CD14-positive monocyte (primary cell): ENCODE data around the gene THAP3. TPM values are rescaled to one million over a fixed set of nuclear protein-coding genes. Genes with fewer than 3 reads are reported as not detected.

Experiments
- DNase-seq, 3 donors: peaks; one replicate each; pipeline ENCODE4 v3.0.0-alpha.2; 2011 to 2022
- H2AFZ ChIP-seq: 2 replicates; pipeline ENCODE4 v1.6.0; 2012; ENCODE audit warnings: mild to moderate bottlenecking, low read depth, low read length, inconsistent platforms; ENCODE audit not compliant: insufficient read depth, poor library complexity, severe bottlenecking
- H3K27ac ChIP-seq, 2 donors: 1 replicate in 1 of 2; 2 replicates in 1 of 2; pipeline ENCODE4 v1.5.1; 2012 to 2013; ENCODE audit warnings: low read length in 2 of 2, control low read depth in 1 of 2, inconsistent platforms in 1 of 2, low read depth in 1 of 2, mild to moderate bottlenecking in 1 of 2
- H3K27me3 ChIP-seq, 2 donors: one replicate each; pipeline versions ENCODE4 v1.6.0 to v1.6.1; 2011 to 2013; ENCODE audit warnings: low read length in 2 of 2; ENCODE audit not compliant: control insufficient read depth in 2 of 2, insufficient read depth in 2 of 2
- H3K36me3 ChIP-seq, 2 donors: replicated peaks in 1 of 2; 1 replicate in 1 of 2; 2 replicates in 1 of 2; pipeline versions ENCODE4 v1.5.1 to v1.6.1; 2012 to 2013; ENCODE audit warnings: low read length in 2 of 2, control low read depth in 1 of 2, inconsistent platforms in 1 of 2, mild to moderate bottlenecking in 1 of 2; ENCODE audit not compliant: insufficient read depth in 2 of 2, control insufficient read depth in 1 of 2
- H3K4me1 ChIP-seq, 2 donors: 1 replicate in 1 of 2; 2 replicates in 1 of 2; pipeline versions ENCODE4 v1.5.1 to v1.6.1; 2012 to 2013; ENCODE audit warnings: low read length in 2 of 2, control low read depth in 1 of 2, inconsistent platforms in 1 of 2, mild to moderate bottlenecking in 1 of 2, moderate library complexity in 1 of 2; ENCODE audit not compliant: insufficient read depth in 2 of 2, control insufficient read depth in 1 of 2
- H3K4me2 ChIP-seq: replicated peaks from 2 replicates; pipeline ENCODE3; 2012; ENCODE audit warnings: low read length, moderate library complexity, mild to moderate bottlenecking; ENCODE audit not compliant: poor library complexity, severe bottlenecking; ENCODE audit errors: extremely low read depth
- H3K4me3 ChIP-seq, 3 experiments: fragments of 200-600 bp in 1 of 3; sonication (generic) in 1 of 3; replicated peaks in 1 of 3; 1 replicate in 2 of 3; 2 replicates in 1 of 3; pipeline ENCODE4 v1.5.1; 2011 to 2013; ENCODE audit warnings: low read length in 3 of 3, mild to moderate bottlenecking in 3 of 3, control low read depth in 2 of 3, low read depth in 2 of 3, inconsistent platforms in 1 of 3, moderate library complexity in 1 of 3
- H3K79me2 ChIP-seq: 2 replicates; pipeline ENCODE4 v1.6.0; 2012; ENCODE audit warnings: mild to moderate bottlenecking, control low read depth, inconsistent platforms, low read length, moderate library complexity; ENCODE audit not compliant: insufficient read depth
- H3K9ac ChIP-seq: 2 replicates; pipeline ENCODE4 v1.6.0; 2017; ENCODE audit warnings: low read length, mild to moderate bottlenecking; ENCODE audit not compliant: insufficient read depth, poor library complexity, severe bottlenecking
- H3K9me3 ChIP-seq, 2 donors: replicated peaks in 1 of 2; 1 replicate in 1 of 2; 2 replicates in 1 of 2; pipeline versions ENCODE4 v1.5.1 to v1.6.1; 2012 to 2013; ENCODE audit warnings: low read length in 2 of 2, control low read depth in 1 of 2; ENCODE audit not compliant: control insufficient read depth in 1 of 2, insufficient read depth in 1 of 2
- H4K20me1 ChIP-seq: 2 replicates; pipeline ENCODE4 v1.6.0; 2012; ENCODE audit warnings: mild to moderate bottlenecking, low read length, control low read depth, moderate library complexity; ENCODE audit not compliant: insufficient read depth
- H3K27ac Mint-ChIP-seq, 7 donors: one replicate each; pipeline ENCODE4 v1.8.0; 2020; ENCODE audit warnings: mild to moderate bottlenecking in 7 of 7, mixed read lengths in 7 of 7, moderate library complexity in 6 of 7, inconsistent platforms in 2 of 7
- H3K27me3 Mint-ChIP-seq, 3 donors: one replicate each; pipeline ENCODE4 v1.8.0; 2021 to 2022; ENCODE audit warnings: low read depth in 3 of 3, mild to moderate bottlenecking in 3 of 3, mixed read lengths in 3 of 3, moderate library complexity in 3 of 3, inconsistent platforms in 1 of 3
- H3K36me3 Mint-ChIP-seq, 2 donors: one replicate each; pipeline ENCODE4 v1.8.0; 2020; ENCODE audit warnings: mixed read lengths in 2 of 2, inconsistent platforms in 1 of 2, mild to moderate bottlenecking in 1 of 2
- H3K4me1 Mint-ChIP-seq: one replicate; pipeline ENCODE4 v1.8.0; 2020; ENCODE audit warnings: mild to moderate bottlenecking, mixed read lengths
- H3K4me3 Mint-ChIP-seq, 2 donors: one replicate each; pipeline ENCODE4 v1.8.0; 2020; ENCODE audit warnings: mild to moderate bottlenecking in 2 of 2, mixed read lengths in 2 of 2, moderate library complexity in 1 of 2
- H3K9me3 Mint-ChIP-seq, 7 donors: one replicate each; pipeline ENCODE4 v1.8.0; 2020 to 2022; ENCODE audit warnings: mixed read lengths in 7 of 7, mild to moderate bottlenecking in 6 of 7, moderate library complexity in 6 of 7, inconsistent platforms in 2 of 7
- WGBS: methylation state at CpG from one replicate; pipeline ENCODE4 v1.1.5; 2013; ENCODE audit warnings: missing lambda C conversion rate; ENCODE audit not compliant: insufficient coverage; 5-methylcytosine and 5-hydroxymethylcytosine counted together
- intact Hi-C, 2 donors: fragments of 100-400 bp; cut with micrococcal nuclease; formaldehyde crosslinking; loops; one replicate each; pipeline versions ENCODE4 v1.15.0 to v1.15.1; 2023
- polyA plus RNA-seq, 3 donors: library from polyadenylated mRNA; depleted of rRNA in 1 of 3; unstranded in 2 of 3; stranded (reverse) in 1 of 3; fragments of 300-500 nt in 2 of 3; fragments of >200 nt in 1 of 3; fragmentation: Illumina TruSeq in 2 of 3; gene quantifications; 1 replicate in 2 of 3; 2 replicates in 1 of 3; pipeline ENCODE4 v1.2.3, GENCODE V29; 2012 to 2021
- TF ChIP-seq, protein P1 (sequence below): fragments of 200-600 bp; IDR thresholded peaks from one replicate; pipeline ENCODE4 v1.8.0; 2022; ENCODE audit warnings: antibody characterized with exemption, mild to moderate bottlenecking

The THAP3 gene
- polyA plus RNA-seq, 3 donors = 10.3 to 12.8 (median 10.3) TPM

DNA sequence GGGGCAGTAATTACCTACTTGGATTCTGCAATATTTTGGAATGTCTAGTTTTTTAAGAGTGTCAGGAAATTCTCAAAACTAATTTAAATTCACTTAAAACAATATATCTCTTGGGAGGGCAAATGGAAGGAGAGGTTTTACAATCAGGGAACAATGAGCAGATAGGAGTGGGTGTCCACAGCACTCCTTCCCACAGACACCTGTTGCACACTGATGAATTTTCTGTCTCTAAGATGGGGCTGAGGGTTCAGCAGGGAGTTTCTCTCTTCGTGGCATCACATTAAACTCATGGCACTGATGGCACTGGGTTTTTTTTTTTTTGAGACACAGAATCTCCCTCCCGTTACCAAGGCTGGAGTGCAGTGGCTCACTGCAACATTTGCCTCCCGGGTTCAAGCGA is 5.6 kb upstream of the THAP3 start:
- Histone ChIP-seq H3K27me3 (peaks cover 5 to 7% of the 10 kb centered on the region in 2 donors), H3K4me1 (peaks cover 6 to 7% of the 10 kb centered on the region in 2 donors), H3K9ac (no peak overlapping the region), H3K27ac (no peak overlapping the region), H3K36me3 (peaks cover 23 to 41% of the 10 kb centered on the region in 2 donors), H2AFZ (no peak overlapping the region), H4K20me1 (peaks cover 6% of the 10 kb centered on the region), H3K9me3 (no peaks in the 10 kb centered on the region), H3K4me3 (no peak overlapping the region), H3K79me2 (peaks cover 6% of the 10 kb centered on the region), H3K4me2 (no peak overlapping the region)
- intact Hi-C loops = loop anchor here in 1 of 2 donors (5.0 kb wide), 1 partner anchor 37 kb away; no protein-coding TSS in a partner anchor
- Mint-ChIP-seq H3K4me3 (no peak overlapping the region), H3K27ac (no peak overlapping the region), H3K27me3 (peaks cover 10 to 13% (median 12%) of the 10 kb centered on the region in 3 donors), H3K36me3 (peaks cover 40 to 59% of the 10 kb centered on the region in 2 donors), H3K4me1 (peaks cover 6% of the 10 kb centered on the region), H3K9me3 (peaks cover 0 to 4% (median 0%) of the 10 kb centered on the region in 7 donors)
- WGBS = 100% methylated on average over 1 of the region's 4 CpGs
- no peak for DNase-seq
- TF ChIP-seq, protein P1, sequence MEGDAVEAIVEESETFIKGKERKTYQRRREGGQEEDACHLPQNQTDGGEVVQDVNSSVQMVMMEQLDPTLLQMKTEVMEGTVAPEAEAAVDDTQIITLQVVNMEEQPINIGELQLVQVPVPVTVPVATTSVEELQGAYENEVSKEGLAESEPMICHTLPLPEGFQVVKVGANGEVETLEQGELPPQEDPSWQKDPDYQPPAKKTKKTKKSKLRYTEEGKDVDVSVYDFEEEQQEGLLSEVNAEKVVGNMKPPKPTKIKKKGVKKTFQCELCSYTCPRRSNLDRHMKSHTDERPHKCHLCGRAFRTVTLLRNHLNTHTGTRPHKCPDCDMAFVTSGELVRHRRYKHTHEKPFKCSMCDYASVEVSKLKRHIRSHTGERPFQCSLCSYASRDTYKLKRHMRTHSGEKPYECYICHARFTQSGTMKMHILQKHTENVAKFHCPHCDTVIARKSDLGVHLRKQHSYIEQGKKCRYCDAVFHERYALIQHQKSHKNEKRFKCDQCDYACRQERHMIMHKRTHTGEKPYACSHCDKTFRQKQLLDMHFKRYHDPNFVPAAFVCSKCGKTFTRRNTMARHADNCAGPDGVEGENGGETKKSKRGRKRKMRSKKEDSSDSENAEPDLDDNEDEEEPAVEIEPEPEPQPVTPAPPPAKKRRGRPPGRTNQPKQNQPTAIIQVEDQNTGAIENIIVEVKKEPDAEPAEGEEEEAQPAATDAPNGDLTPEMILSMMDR = no peak

DNA sequence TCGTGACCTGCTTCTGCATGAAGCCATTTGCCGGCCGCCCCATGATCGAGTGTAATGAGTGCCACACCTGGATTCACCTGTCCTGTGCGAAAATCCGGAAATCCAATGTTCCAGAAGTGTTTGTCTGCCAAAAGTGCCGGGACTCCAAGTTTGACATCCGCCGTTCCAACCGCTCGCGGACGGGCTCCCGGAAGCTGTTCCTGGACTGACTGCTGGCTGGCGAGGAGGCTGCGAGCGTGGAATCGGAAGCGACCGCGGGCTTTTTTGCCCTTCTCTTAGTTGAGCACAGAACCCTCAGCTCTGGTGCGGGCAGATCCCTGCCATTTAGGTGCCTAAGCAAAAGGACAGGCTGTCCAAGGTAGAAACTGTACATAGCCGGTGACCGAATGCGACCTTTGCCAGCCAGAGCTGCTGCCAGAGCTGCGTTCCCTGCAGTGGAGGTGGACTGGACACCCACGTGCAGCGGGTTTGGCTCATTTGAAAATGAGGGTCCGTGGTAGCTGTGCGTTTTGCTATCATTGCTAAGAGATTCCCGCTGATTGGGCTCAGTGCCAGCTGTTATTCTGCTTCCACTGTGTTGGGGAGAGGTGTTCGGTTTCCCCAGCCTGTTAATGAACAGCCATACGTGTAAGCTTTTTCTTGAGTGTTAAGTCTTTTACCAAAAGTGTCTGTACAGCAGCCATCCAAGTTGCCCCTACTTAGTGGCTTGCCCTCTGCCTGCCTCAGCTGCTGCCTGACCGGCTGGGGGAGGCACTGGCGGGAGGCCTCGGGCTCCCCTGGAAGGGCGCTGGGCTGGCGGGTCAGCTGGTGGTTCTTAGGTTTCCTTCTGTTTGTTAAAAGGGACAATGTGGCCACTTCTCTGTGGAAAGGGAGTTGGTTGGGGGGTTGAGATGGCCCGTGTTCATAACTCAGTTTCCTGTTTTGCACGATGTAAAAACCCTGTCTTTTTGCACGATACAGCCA is 3.0 kb upstream of the THAP3 start:
- H2AFZ ChIP-seq = no peak overlapping the region
- TF ChIP-seq, protein P1 = no peak
- no peak for DNase-seq
- Mint-ChIP-seq H3K27me3 (peaks cover 0 to 2% (median 0%) of the 10 kb centered on the region in 3 donors), H3K9me3 (no peaks in the 10 kb centered on the region), H3K36me3 (peaks cover 34 to 60% of the 10 kb centered on the region in 2 donors), H3K4me1 (peaks cover 15% of the 10 kb centered on the region), H3K27ac (no peak overlapping the region), H3K4me3 (no peak overlapping the region)
- H3K9me3 ChIP-seq = no peaks in the 10 kb centered on the region
- H3K36me3 ChIP-seq = peaks cover 23 to 43% of the 10 kb centered on the region in 2 donors
- WGBS = 94% methylated on average over 39 of the region's 41 CpGs
- peaks cover 8% of the 10 kb centered on the region for H4K20me1 ChIP-seq
- no peak overlapping the region for H3K27ac ChIP-seq
- H3K27me3 ChIP-seq = no peaks in the 10 kb centered on the region
- peaks cover 21% of the 10 kb centered on the region for H3K79me2 ChIP-seq
- no peak overlapping the region for H3K4me2 ChIP-seq
- H3K4me3 ChIP-seq = no peak overlapping the region
- intact Hi-C loops = loop anchor here in 1 of 2 donors (5.0 to 10.0 kb wide), 2 partner anchors 64 to 163 kb away; partner anchors contain the start of genes CAMTA1 and TAS1R1
- peaks cover 14 to 17% of the 10 kb centered on the region in 2 donors for H3K4me1 ChIP-seq
- no peak overlapping the region for H3K9ac ChIP-seq
